Epithelial cell of proximal tubule (primary cell): ENCODE results near the gene OR4K5. TPM values are rescaled to one million over a fixed set of nuclear protein-coding genes. Genes with fewer than 3 reads are reported as not detected.
"Not testable (repeated sequence)": the region's sequence is repeated elsewhere in the genome, so short reads cannot be mapped to it uniquely, and the experiment has no call there.

Source experiments
- DNase-seq: peaks from one replicate; pipeline ENCODE4 v3.0.0-alpha.2; 2011; ENCODE audit warnings: low read depth
- H3K4me3 ChIP-seq: 2 replicates; pipeline ENCODE4 v1.5.1; 2011; ENCODE audit warnings: low read depth, mild to moderate bottlenecking, low read length
- CTCF ChIP-seq: conservative IDR thresholded peaks from 2 replicates; pipeline ENCODE4 v1.5.1; 2012; ENCODE audit warnings: low read depth, mild to moderate bottlenecking, low read length
- total RNA-seq: library from RNA; depleted of rRNA; stranded (reverse); fragments of >200 nt; gene quantifications from 2 replicates; pipeline ENCODE4 v1.2.3, GENCODE V29; 2015

OR4K5 gene
- total RNA-seq, 1 donor from 2014 or later: not detected

GRCh38 chr14:19941668-19942067, 21.3 kb downstream of the OR4K5 start:
- DNase-seq: no peak
- no peak overlapping the region for H3K4me3 ChIP-seq
- no peak for TF ChIP-seq CTCF

GRCh38 chr14:19947413-19948090, 27.1 kb downstream of the OR4K5 start:
- no peak for DNase-seq
- no peak for TF ChIP-seq CTCF
- H3K4me3 ChIP-seq: no peak overlapping the region

- no peak for TF ChIP-seq CTCF
- DNase-seq: no peak
- H3K4me3 ChIP-seq: no peak overlapping the region
These were observed 28.8 kb downstream of the OR4K5 start for GRCh38 chr14:19949218-19949617.

GRCh38 chr14:19969735-19970134, 49.3 kb downstream of the OR4K5 start:
- H3K4me3 ChIP-seq, DNase-seq: not testable (repeated sequence)

Other genes starting within 250 kb of the OR4K5 start
- gene OR11H2, start 206.7 kb upstream of the OR4K5 start, total RNA-seq: not detected in 2 replicates
- gene OR4Q3, start 177.0 kb upstream of the OR4K5 start, total RNA-seq: not detected in 2 replicates
- gene OR4M1, start 147.1 kb upstream of the OR4K5 start, total RNA-seq: not detected in 2 replicates
- gene OR4N2, start 116.8 kb upstream of the OR4K5 start, total RNA-seq: not detected in 2 replicates
- not detected in 2 replicates for gene OR4K2, start 45.5 kb upstream of the OR4K5 start, total RNA-seq
- gene OR4K1, start 10.3 kb downstream of the OR4K5 start, total RNA-seq: not detected in 2 replicates
- gene OR4K15, start 55.0 kb downstream of the OR4K5 start, total RNA-seq: not detected in 2 replicates
- gene OR4Q2, start 81.6 kb downstream of the OR4K5 start, total RNA-seq: not detected in 2 replicates
- gene OR4K14, start 98.7 kb downstream of the OR4K5 start, total RNA-seq: not detected in 2 replicates
- not detected in 2 replicates for gene OR4K13, start 115.4 kb downstream of the OR4K5 start, total RNA-seq
- not detected in 2 replicates for gene OR4L1, start 139.4 kb downstream of the OR4K5 start, total RNA-seq
- not detected in 2 replicates for gene OR4K17, start 190.1 kb downstream of the OR4K5 start, total RNA-seq
- not detected in 2 replicates for gene OR4N5, start 218.2 kb downstream of the OR4K5 start, total RNA-seq